ENCODE measurements around the gene PI4K2A.
"Not testable (repeated sequence)": the region's sequence is repeated elsewhere in the genome, so short reads cannot be mapped to it uniquely, and the experiment has no call there.

The PI4K2A gene

GRCh38 chr10:97633921-97634320 lies 6.5 kb upstream of the PI4K2A start:
- Histone ChIP-seq H2AFZ (ENCODE audit: low read length) (peak overlapping the region; percentile 88), H3K27me3 (ENCODE audit: insufficient read depth, low read length) (no peaks in the 10 kb centered on the region), H3K4me2 (ENCODE audit: low read length) (peak overlapping the region; percentile 75; the same call in 1 of the 2 replicates), H3K9me3 (ENCODE audit: low read length) (no peaks in the 10 kb centered on the region), H3K4me3 (ENCODE audit: low read depth, low read length, poor library complexity, severe bottlenecking) (peak overlapping the region; percentile 64), H4K20me1 (ENCODE audit: insufficient read depth, low read length) (no peaks in the 10 kb centered on the region), H3K4me1 (ENCODE audit: insufficient read depth, low read length, severe bottlenecking) (peaks cover 10% of the 10 kb centered on the region), H3K36me3 (ENCODE audit: insufficient read depth, low read length) (no peaks in the 10 kb centered on the region), H3K79me2 (ENCODE audit: insufficient read depth, low read length) (no peaks in the 10 kb centered on the region), H3F3A (ENCODE audit: insufficient read depth, low read length) (no peaks in the 10 kb centered on the region), H3K27ac (ENCODE audit: low read depth, low read length, poor library complexity, severe bottlenecking) (no peak overlapping the region), H3K9ac (ENCODE audit: low read length) (peak overlapping the region; percentile 40; the same call in 1 of the 2 replicates), H3K9me2 (ENCODE audit: low read depth, low read length) (no peaks in the 10 kb centered on the region)
- TF ChIP-seq EZH2 (IDR thresholded peaks at IDR 0.05; ENCODE audit: borderline replicate concordance, low read length) = no peak
- TF ChIP-seq CTCF (IDR thresholded peaks at IDR 0.05; ENCODE audit: low read length) = peak; percentile 9; the same call in 1 of the 2 replicates

- TF ChIP-seq CTCF (IDR thresholded peaks at IDR 0.05; ENCODE audit: low read length) (no peak), EZH2 (IDR thresholded peaks at IDR 0.05; ENCODE audit: borderline replicate concordance, low read length) (no peak)
Measured at GRCh38 chr10:97635577-97635976, 4.9 kb upstream of the PI4K2A start.

GRCh38 chr10:97639090-97639489 lies 1.4 kb upstream of the PI4K2A start:
- H3F3A ChIP-seq (ENCODE audit: insufficient read depth, low read length); H2AFZ ChIP-seq (ENCODE audit: low read length); H4K20me1 ChIP-seq (ENCODE audit: insufficient read depth, low read length); H3K9me3 ChIP-seq (ENCODE audit: low read length); H3K36me3 ChIP-seq (ENCODE audit: insufficient read depth, low read length); H3K27me3 ChIP-seq (ENCODE audit: insufficient read depth, low read length); H3K4me2 ChIP-seq (ENCODE audit: low read length); H3K4me1 ChIP-seq (ENCODE audit: insufficient read depth, low read length, severe bottlenecking); H3K79me2 ChIP-seq (ENCODE audit: insufficient read depth, low read length); H3K9ac ChIP-seq (ENCODE audit: low read length); H3K4me3 ChIP-seq (ENCODE audit: low read depth, low read length, poor library complexity, severe bottlenecking); H3K27ac ChIP-seq (ENCODE audit: low read depth, low read length, poor library complexity, severe bottlenecking); H3K9me2 ChIP-seq (ENCODE audit: low read depth, low read length): not testable (repeated sequence)

More at GRCh38 chr10:97635577-97635976, 4.9 kb upstream of the PI4K2A start:
- no peaks in the 10 kb centered on the region for H3K79me2 ChIP-seq (ENCODE audit: insufficient read depth, low read length)
- no peak overlapping the region for H3K9ac ChIP-seq (ENCODE audit: low read length)
- H3K4me1 ChIP-seq (ENCODE audit: insufficient read depth, low read length, severe bottlenecking) = peaks cover 10% of the 10 kb centered on the region
- H3K4me2 ChIP-seq (ENCODE audit: low read length) = no peak overlapping the region
- H3K36me3 ChIP-seq (ENCODE audit: insufficient read depth, low read length) = no peaks in the 10 kb centered on the region
- H3K27me3 ChIP-seq (ENCODE audit: insufficient read depth, low read length) = no peaks in the 10 kb centered on the region
- H4K20me1 ChIP-seq (ENCODE audit: insufficient read depth, low read length) = no peaks in the 10 kb centered on the region
- no peak overlapping the region for H3K4me3 ChIP-seq (ENCODE audit: low read depth, low read length, poor library complexity, severe bottlenecking)
- H3F3A ChIP-seq (ENCODE audit: insufficient read depth, low read length) = no peaks in the 10 kb centered on the region
- no peaks in the 10 kb centered on the region for H3K9me3 ChIP-seq (ENCODE audit: low read length)
- H3K9me2 ChIP-seq (ENCODE audit: low read depth, low read length) = no peaks in the 10 kb centered on the region
- H3K27ac ChIP-seq (ENCODE audit: low read depth, low read length, poor library complexity, severe bottlenecking) = no peak overlapping the region
- no peak overlapping the region for H2AFZ ChIP-seq (ENCODE audit: low read length)
